Measurements from ENCODE around the gene SH3PXD2B.

Gene SH3PXD2B

GRCh38 chr5:172453206-172453985 is 929 bp downstream of the SH3PXD2B start:
- DNase-seq (ENCODE audit: low read depth): no peak

GRCh38 chr5:172452398-172453205 is 1.7 kb downstream of the SH3PXD2B start:
- DNase-seq (ENCODE audit: low read depth): no peak

DNA sequence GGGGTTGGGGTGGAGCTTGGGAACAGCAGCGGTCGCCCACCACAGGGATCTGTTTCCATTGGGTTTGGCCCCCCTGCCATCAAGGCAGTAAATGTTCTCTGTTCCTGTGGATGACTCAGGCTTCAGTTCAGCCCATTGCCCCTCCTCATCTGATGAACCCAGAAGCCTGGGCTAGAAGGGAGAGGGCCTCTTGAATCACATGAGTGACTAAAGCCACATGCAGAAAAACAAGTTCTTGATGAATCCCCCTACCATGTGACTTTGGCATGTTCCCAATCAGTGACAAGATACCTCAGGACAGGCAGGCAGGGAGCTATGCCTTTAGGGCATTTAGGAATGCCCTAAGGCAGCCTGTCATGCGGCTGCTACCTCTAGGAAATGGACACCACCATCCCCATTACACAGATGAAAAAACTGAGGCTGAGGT is 2.5 kb downstream of the SH3PXD2B start:
- DNase-seq (ENCODE audit: low read depth): no peak

- DNase-seq (ENCODE audit: low read depth): peak; percentile 30
These were observed 3.2 kb downstream of the SH3PXD2B start for GRCh38 chr5:172450861-172451695.

- DNase-seq (ENCODE audit: low read depth): no peak
These were observed 3.9 kb downstream of the SH3PXD2B start for GRCh38 chr5:172450453-172450852.

DNA sequence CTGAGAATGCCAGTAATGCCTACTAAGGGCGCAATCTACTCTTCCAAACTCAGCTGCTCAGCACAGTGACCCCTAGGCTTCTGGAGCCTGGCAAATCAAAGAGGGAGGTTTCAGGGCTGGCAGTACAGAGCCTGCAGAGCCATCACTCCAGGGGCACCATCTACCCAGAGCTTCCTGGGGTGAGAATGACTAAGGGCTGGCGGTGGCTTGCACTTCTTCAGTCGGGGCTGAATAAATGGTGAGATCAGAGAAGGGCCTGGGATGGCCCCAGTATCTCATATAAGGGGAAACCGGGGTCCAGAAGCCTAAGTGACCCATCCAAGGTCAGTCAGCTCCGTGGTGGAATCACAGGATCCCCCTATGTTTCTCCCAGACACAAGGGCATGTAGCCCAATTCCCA is 5.3 kb downstream of the SH3PXD2B start:
- no peak for DNase-seq (ENCODE audit: low read depth)

GRCh38 chr5:172447646-172448365 is 6.5 kb downstream of the SH3PXD2B start:
- no peak for DNase-seq (ENCODE audit: low read depth)

DNA sequence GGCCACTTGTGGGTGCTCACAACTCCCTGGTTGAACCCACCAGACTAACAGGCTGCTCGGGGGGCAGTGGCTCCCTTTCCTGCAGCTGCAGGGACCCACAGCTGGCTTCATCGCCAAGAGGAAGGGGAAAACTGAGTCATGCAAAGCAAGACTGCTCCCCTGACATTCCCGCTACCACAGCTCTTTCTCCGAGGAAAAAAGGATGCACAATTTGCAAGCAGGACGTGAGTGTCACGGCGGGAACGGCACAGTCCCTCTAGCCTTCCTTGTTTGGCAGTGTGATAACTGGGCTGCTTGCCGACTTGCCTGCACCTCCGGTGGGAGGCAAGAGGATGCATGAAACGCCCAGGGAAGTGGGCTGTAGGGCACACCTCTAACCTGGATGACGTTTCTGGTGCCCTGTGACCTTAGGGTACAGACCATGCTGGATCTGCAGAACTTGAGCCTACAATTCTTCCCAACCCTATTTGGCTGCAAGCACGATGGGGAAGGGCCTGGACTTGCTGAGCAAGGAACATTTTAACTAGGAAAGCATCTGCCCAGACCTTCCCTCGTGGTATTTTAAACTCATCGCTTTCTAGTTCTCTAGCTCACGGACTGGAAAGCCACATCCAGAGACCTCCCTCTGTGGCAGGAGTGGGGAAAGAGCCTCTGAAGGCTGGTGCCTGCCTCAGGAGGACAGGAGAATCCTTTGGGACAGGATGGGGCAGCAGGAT is 7.8 kb downstream of the SH3PXD2B start:
- no peak for DNase-seq (ENCODE audit: low read depth)

DNA sequence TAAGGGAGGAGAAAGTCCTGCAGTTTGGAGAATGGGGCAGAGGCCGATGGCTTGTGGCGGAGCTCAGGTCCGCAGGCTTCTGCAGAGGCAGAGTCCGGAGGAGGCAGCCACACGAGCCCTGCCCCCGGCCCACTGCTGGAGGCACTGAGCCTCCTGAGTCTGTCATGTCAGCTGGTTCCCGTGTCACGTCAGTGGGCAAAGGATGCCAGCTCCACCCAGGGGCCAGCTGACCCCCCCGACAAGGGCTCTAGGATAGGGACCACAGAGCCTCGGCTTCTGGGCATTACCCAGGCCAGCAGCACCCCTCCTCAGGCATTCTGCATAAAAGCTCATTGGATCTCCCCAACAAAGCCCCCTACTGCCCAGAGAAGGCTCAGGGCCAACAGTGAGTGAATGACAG is 8.5 kb downstream of the SH3PXD2B start:
- no peak for DNase-seq (ENCODE audit: low read depth)

DNA sequence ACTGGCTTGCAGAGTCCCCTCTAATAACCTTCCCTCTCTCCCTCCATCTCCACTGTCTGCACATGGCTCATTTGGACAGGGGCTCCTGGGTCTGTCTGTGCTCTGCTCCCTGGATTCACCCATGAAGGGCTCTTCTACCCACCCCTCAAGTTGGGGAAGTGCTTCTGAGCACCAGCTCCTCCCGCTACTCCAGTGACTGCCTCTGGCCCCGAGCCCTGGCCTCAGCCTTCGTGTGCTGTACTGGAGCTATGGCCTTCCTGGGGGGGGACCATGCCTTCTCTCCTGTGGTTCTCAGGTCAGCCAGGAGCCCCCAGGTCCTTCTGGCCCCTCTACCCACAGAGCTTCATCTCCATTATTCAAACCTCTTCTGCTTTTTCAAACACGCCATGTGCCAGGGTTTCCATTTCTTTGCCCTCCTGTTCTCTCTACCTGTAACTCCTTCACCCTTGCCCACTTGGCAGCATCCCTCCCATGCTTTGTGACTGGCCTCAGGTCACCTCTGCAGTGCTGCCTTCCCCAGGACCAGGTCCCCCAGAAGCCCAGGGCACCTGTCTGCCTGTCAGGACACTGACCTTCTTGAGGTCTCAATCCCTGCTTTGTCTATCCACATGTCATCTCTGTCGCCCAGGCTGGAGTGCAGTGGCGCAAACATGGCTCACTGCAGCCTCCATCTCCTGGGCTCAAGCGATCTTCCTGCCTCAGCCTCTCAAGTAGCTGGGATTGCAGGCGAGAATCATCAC is 9.5 kb downstream of the SH3PXD2B start:
- DNase-seq (ENCODE audit: low read depth): no peak

DNA sequence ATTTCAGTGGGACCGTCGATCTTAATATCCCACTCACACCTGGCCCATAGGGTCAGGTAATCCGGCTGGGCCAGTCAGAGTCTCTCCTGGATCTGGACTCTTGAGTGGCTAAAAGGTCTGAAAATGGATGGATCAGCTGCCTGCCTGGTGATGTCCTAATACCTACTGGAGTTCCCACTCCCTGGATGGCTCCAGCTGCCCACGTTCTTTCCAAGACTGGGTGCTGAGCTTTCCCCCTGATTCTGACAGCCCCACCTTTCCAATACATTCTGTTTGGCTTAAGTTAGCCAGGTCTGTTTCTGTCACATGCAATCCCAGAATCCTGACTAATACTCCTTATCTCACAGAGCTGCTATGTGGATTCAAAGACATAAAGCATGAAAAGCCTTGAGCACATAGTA is 10.2 kb downstream of the SH3PXD2B start:
- no peak for DNase-seq (ENCODE audit: low read depth)

- no peak for DNase-seq (ENCODE audit: low read depth)
These were observed 10.8 kb downstream of the SH3PXD2B start for GRCh38 chr5:172443441-172444109.

GRCh38 chr5:172442592-172442991 is 11.7 kb downstream of the SH3PXD2B start:
- DNase-seq (ENCODE audit: low read depth): no peak

DNA sequence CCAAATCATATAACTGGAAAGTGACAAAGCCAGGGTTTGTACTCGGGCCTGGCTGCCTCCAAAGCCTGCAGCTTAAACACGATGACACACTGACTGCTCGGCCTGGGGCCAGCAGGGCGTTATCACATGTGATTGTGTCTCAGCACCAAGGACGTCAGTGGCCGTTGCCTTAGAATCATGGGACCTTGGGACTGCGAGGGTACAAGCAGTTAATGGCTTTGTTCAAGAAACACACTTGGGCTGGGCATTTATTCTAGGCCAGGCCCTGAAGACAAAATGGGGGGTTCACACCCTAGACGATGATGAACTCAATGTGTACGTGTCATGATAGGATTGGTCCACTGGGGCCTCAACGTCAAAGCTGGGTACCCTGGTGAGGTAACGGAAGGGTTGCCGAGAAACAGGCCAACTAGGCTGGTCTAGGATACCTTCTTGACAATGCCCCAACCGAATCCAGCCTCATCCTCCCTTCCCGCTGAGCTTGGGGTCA is 13.0 kb downstream of the SH3PXD2B start:
- no peak for DNase-seq (ENCODE audit: low read depth)

DNA sequence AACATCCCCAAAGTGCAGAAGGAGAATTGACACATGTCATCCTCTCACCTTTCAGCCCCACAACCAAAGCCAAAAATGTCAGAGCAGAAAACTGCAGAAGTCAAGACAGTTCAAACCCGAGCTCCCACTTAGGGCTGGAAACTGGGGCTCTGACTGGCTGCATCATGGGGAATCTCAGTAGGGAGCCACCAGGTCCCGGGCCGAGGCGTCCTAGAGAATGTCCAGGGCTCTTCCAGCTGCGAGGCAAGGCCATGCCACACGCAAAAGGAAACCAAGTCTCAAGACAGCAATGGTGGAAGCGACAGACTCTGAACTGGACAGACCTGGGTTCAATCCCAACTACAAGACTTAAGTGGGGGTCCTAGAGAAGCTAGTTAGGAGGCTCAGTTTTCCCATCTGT is 13.8 kb downstream of the SH3PXD2B start:
- no peak for DNase-seq (ENCODE audit: low read depth)

DNA sequence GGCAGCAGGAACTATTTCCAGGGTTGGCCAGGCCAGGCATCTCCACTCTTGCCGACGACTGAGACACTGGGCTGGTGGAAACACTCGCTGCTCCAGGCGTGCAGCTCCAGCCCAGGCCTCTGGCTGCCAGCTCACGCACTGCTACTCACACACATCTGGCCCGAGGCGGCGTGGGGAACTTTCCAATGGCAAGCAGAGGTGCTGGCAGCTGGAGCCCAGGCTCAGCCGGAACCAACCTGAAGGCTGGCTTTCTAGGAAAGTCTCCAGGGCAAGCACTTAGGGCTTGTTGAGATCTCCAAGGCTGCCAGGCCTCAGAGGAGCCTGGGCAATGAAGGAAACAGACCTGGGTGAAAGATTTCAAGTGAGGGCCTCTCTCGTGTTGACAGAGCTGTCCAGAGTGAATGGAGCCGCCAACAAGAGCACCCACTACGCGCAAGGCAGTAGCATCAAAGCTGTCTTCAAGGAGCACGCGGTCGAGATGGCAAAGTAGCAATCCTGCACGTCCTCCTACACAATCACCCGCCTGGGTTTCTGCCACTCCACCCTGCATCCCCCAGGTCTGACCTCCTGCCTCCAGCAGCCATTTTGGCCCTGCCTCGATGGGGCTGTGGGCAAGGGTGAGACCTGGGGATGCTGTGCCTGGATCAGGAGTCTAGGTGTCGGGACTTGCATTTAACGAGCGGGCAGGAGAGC is 14.4 kb downstream of the SH3PXD2B start:
- no peak for DNase-seq (ENCODE audit: low read depth)

DNA sequence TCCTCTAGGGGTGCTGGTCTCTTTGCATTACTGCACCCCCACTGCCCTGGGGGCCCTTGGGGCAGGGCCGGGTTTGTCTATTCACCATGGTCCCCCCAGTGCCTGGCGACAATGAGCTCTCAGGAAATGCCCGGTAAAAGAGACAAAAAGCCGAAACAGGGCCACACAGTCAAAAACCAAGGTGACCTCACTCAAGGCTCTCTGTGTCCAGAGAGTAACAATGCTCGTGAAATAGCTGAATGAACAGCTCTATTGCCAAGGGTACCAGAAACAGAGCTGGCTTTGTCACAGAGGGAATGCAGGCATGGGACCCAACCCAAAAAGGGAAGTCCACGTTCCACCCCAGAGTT is 16.0 kb downstream of the SH3PXD2B start:
- no peak for DNase-seq (ENCODE audit: low read depth)

DNA sequence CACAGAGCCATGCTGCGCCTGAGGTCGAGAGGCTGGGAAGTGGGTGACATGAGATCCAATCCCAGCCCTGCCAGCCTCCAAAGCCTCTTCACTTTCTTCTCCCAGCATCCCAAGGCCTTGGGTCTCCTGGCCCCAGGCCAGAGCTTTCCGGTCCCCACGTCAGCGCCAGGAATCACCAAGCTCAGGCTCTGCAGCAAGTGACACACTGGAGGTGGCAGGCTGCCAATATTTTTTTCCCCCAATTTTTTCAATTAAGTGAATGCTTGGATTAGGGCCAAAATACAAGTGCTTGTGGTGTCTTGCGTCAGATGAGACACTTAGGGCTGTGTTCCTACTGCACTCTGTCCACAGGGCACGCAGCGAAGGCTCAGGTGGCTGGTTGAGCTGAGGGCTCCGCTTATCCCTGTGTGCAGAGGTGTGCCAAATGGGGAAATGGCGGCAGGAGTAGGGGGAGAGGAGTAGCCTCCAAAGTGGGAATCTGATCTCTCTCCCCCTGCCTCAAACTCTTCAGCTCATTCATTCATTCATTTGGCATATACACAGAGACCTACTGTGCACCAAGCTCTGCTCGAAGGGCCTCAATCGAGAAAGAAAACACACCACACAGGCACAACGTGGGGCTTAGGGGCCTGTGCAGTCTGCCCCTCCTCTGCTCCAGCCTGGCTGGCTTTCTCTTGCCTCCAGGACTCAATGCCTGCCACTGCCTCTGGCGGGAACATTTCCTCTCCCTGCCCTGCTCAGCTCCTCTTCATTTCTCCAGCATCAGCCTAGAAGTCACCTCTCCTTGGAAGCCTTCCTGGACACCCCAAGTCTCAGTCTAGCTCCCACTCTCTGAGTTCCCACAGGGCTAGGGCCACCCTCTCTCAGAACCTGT is 16.6 kb downstream of the SH3PXD2B start:
- DNase-seq (ENCODE audit: low read depth): no peak
